Mesothelial cell of epicardium (in vitro differentiated cells): ENCODE data around the gene RBM28. TPM values are rescaled to one million over a fixed set of nuclear protein-coding genes. Genes with fewer than 3 reads are reported as not detected.

Experiments
- DNase-seq, 2 experiments: peaks; one replicate each; pipeline ENCODE4 v3.0.0; 2021; ENCODE audit warnings: low spot score in 2 of 2; ENCODE audit not compliant: unreplicated experiment in 2 of 2
- H3K27ac Mint-ChIP-seq: 2 replicates; pipeline ENCODE4 v1.8.0; 2021; ENCODE audit warnings: mixed read lengths
- H3K27me3 Mint-ChIP-seq: 2 replicates; pipeline ENCODE4 v1.8.0; 2021; ENCODE audit warnings: low read depth, mixed read lengths
- H3K36me3 Mint-ChIP-seq: 2 replicates; pipeline ENCODE4 v1.8.0; 2021; ENCODE audit warnings: mixed read lengths
- H3K4me1 Mint-ChIP-seq: 2 replicates; pipeline ENCODE4 v1.8.0; 2021; ENCODE audit warnings: mixed read lengths
- H3K4me3 Mint-ChIP-seq: 2 replicates; pipeline ENCODE4 v1.8.0; 2021; ENCODE audit warnings: mild to moderate bottlenecking, moderate library complexity, mixed read lengths
- H3K9me3 Mint-ChIP-seq: 2 replicates; pipeline ENCODE4 v1.8.0; 2021; ENCODE audit warnings: mixed read lengths
- total RNA-seq: library from RNA; stranded (reverse); gene quantifications from 3 replicates; pipeline ENCODE4 v1.2.1, GENCODE V29; 2021
- TF ChIP-seq, protein P1 (sequence below): fragments of 200-600 bp; sonication (generic); IDR thresholded peaks from one replicate; pipeline ENCODE4 v1.5.0; 2021; ENCODE audit warnings: antibody characterized with exemption; ENCODE audit not compliant: unreplicated experiment

The RBM28 gene
- total RNA-seq, 1 donor from 2014 or later = 78.5 TPM

DNA sequence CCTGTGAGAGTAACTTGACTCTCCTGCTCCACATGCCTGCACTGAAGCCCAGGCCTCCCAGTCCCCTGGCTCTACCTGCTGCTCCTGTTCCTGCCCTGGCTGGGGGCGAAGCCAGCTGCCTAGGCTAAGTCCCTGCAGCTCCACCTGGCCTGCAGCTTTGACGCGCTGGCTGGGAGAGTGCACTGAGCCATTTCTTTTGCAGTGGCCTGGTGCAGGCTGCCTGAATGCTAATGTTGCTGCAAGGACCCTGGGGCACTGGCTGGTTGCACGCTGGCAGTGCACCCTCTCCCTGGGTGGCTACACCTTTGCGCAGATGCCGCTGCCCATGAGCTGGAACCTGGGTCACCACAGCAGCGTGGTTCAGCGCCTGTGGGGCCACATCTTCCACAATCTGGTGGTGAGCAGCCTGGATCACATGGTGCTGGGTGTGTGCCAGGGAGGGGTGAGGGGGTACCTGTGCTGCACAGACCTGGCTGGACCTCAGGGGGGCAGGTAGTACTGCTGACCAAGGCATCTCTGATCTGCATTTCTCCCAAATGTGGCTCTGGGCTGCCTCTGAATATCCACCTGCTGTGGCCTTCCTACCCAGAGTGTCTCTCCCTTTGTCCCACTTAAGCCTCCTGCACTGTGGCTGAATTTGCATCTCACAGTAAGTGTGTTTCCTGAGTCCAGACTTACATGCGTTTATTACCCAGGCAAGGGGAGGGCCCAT lies 46.1 kb upstream of the RBM28 start:
- Mint-ChIP-seq H3K36me3 (no peaks in the 10 kb centered on the region), H3K27me3 (peaks cover 5% of the 10 kb centered on the region), H3K4me1 (no peaks in the 10 kb centered on the region), H3K27ac (no peak overlapping the region), H3K9me3 (no peaks in the 10 kb centered on the region), H3K4me3 (no peak overlapping the region)
- no peak for DNase-seq
- TF ChIP-seq, protein P1, sequence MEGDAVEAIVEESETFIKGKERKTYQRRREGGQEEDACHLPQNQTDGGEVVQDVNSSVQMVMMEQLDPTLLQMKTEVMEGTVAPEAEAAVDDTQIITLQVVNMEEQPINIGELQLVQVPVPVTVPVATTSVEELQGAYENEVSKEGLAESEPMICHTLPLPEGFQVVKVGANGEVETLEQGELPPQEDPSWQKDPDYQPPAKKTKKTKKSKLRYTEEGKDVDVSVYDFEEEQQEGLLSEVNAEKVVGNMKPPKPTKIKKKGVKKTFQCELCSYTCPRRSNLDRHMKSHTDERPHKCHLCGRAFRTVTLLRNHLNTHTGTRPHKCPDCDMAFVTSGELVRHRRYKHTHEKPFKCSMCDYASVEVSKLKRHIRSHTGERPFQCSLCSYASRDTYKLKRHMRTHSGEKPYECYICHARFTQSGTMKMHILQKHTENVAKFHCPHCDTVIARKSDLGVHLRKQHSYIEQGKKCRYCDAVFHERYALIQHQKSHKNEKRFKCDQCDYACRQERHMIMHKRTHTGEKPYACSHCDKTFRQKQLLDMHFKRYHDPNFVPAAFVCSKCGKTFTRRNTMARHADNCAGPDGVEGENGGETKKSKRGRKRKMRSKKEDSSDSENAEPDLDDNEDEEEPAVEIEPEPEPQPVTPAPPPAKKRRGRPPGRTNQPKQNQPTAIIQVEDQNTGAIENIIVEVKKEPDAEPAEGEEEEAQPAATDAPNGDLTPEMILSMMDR = no peak

DNA sequence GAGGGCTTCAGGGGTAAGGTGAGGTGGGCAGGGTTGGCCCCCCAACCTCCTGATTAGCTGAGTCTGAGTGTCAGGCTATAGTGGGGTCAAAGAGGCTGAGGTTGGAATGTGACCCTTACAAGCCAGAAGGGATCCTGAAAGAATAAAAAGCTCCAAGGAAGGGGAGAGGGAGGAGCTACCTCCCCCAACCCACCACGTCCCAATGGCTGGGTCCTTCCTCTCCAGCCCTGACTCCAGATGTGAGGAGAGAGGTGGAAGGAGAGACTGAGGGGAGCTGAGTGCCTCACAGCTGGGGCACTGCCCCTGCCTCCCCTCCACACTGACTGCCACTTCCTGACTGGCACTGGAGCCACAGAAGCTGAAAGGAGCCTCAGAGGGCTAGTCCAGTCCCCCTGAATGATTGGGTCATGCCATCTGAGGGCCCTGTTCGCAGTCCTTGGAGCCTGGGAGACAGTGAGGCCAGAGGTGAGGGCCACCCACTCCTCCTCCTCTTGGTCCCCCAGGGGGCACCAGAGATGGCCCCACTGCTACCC lies 45.4 kb upstream of the RBM28 start:
- no peak overlapping the region for H3K27ac Mint-ChIP-seq
- H3K27me3 Mint-ChIP-seq = peaks cover 5% of the 10 kb centered on the region
- TF ChIP-seq, protein P1 = no peak

DNA sequence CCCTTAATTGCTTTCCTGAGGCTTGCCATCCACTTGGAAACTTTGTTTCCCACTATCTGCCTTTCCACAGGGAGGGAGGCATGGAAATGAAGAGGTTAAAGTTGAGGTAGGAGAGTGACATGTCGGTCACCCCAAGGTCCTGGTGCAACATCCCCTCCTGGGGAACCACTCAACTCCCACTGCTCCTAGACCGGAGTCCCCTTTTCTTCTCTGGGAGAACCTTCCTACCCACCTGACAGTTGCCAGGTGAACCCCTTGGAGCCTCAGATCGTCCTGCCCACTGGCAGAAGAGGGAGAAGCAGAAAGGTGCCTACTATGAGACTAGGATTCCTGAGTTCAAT lies 44.4 kb upstream of the RBM28 start:
- no peak overlapping the region for H3K4me3 Mint-ChIP-seq
- H3K9me3 Mint-ChIP-seq = no peaks in the 10 kb centered on the region
- DNase-seq = no peak
- peaks cover 5% of the 10 kb centered on the region for H3K27me3 Mint-ChIP-seq
- no peaks in the 10 kb centered on the region for H3K36me3 Mint-ChIP-seq
- TF ChIP-seq, protein P1 = no peak
- H3K27ac Mint-ChIP-seq = no peak overlapping the region
- no peaks in the 10 kb centered on the region for H3K4me1 Mint-ChIP-seq

More for the DNA sequence above, 45.4 kb upstream of the RBM28 start:
- Mint-ChIP-seq H3K36me3 (no peaks in the 10 kb centered on the region), H3K4me3 (no peak overlapping the region), H3K4me1 (no peaks in the 10 kb centered on the region), H3K9me3 (no peaks in the 10 kb centered on the region)
- DNase-seq = peak in 1 of 2 experiments; percentile 33

GRCh38 chr7:128387216-128388144 lies 43.8 kb upstream of the RBM28 start:
- peak; percentile 67 to 87 for DNase-seq
- no peaks in the 10 kb centered on the region for H3K4me1 Mint-ChIP-seq
- H3K36me3 Mint-ChIP-seq = no peaks in the 10 kb centered on the region
- TF ChIP-seq, protein P1 = peak; percentile 76
- no peak overlapping the region for H3K4me3 Mint-ChIP-seq
- no peak overlapping the region for H3K27ac Mint-ChIP-seq
- H3K9me3 Mint-ChIP-seq = no peaks in the 10 kb centered on the region
- peaks cover 5% of the 10 kb centered on the region for H3K27me3 Mint-ChIP-seq

DNA sequence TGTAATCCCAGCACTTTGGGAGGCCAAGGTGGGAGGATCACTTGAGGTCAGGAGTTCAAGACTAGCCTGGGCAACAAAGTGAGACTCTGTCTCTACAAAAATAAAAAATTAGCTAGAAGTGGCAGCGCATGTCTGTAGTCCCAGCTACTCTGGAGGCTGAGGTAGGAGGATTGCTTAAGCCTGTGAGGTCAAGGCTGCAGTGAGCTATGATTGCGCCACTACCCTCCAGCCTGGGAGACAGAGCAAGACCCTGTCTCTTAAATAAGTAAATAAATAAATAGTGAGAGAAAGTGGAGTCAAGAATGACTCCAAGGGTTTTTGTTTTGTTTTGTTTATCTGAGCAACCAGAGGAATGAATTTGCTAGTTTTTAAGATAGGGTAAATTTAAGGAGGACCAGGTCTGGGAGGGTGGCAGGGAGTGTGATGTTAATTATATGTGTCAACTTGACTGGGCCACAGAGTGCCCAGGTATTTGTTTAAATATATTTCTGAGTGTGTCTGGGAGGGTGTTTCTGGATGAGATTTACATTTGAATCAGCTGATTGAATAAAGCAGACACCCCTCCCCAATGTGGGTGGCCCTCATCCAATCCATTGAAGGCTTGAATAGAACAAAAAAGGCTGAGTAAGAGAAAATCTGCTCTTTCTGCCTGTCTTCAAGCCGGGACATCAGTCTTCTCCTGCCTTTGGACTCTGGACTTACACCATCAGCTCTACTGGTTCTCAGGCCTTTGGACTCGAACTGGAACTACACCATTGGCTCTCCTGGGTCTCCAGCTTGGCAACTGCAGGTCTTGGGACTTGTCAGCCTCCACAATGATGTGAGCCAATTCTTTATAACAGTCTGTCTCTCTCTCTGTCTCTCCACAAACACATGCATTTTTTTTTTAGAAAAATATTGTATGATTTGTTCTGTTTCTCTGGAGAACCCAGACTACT lies 42.5 kb upstream of the RBM28 start:
- H3K9me3 Mint-ChIP-seq = no peaks in the 10 kb centered on the region

More for the DNA sequence above, 42.5 kb upstream of the RBM28 start:
- peaks cover 2% of the 10 kb centered on the region for H3K4me1 Mint-ChIP-seq
- no peak overlapping the region for H3K4me3 Mint-ChIP-seq
- H3K27ac Mint-ChIP-seq = no peak overlapping the region
- H3K27me3 Mint-ChIP-seq = peaks cover 5% of the 10 kb centered on the region
- no peaks in the 10 kb centered on the region for H3K36me3 Mint-ChIP-seq
- TF ChIP-seq, protein P1 = no peak
- DNase-seq = no peak
